Activated CD4-positive, CD25-positive, alpha-beta regulatory T cell treated with anti-CD3 and anti-CD28 coated beads, Interleukin-2, amount 50 U/mL, for 16 hours (primary cell): Measurements from ENCODE around the gene F2RL2.

ENCODE experiments used
- DNase-seq: peaks from one replicate; pipeline ENCODE4 v3.0.0-alpha.2; 2020; ENCODE audit warnings: low read depth, low spot score

F2RL2 gene

GRCh38 chr5:76583163-76584047 is 39.8 kb downstream of the F2RL2 start:
- DNase-seq = no peak

- DNase-seq = no peak
Observed at GRCh38 chr5:76582230-76583162, 40.7 kb downstream of the F2RL2 start.

GRCh38 chr5:76580981-76581380 is 42.2 kb downstream of the F2RL2 start:
- DNase-seq = no peak

- no peak for DNase-seq
Observed at GRCh38 chr5:76579166-76579937, 43.9 kb downstream of the F2RL2 start.

- no peak for DNase-seq
Observed at GRCh38 chr5:76576996-76577395, 46.2 kb downstream of the F2RL2 start.

- DNase-seq = no peak
Observed at GRCh38 chr5:76576450-76576849, 46.8 kb downstream of the F2RL2 start.

GRCh38 chr5:76571559-76571958 is 51.6 kb downstream of the F2RL2 start:
- DNase-seq = no peak

- no peak for DNase-seq
Observed at GRCh38 chr5:76570153-76570552, 53.0 kb downstream of the F2RL2 start.
